Parathyroid adenoma (tissue), 2 donors: ENCODE data around the gene USF2.
"Not testable (repeated sequence)": the region's sequence is repeated elsewhere in the genome, so short reads cannot be mapped to it uniquely, and the experiment has no call there.

Experiments used
- H2AFZ ChIP-seq: fragments of 300-600 bp; sonication (generic); one replicate; pipeline ENCODE4 v1.7.0; 2017; ENCODE audit warnings: antibody characterized with exemption, mild to moderate bottlenecking
- H3K27ac ChIP-seq: fragments of 300-600 bp; sonication (generic); one replicate; pipeline ENCODE4 v1.7.0; 2017
- H3K27me3 ChIP-seq: fragments of 300-600 bp; sonication (generic); one replicate; pipeline ENCODE4 v1.7.0; 2017; ENCODE audit warnings: low read length; ENCODE audit not compliant: control insufficient read depth, insufficient read depth
- H3K36me3 ChIP-seq: fragments of 300-600 bp; sonication (generic); one replicate; pipeline ENCODE4 v1.7.0; 2017; ENCODE audit warnings: low read length; ENCODE audit not compliant: control insufficient read depth, insufficient read depth
- H3K4me1 ChIP-seq: fragments of 300-600 bp; sonication (generic); one replicate; pipeline ENCODE4 v1.7.0; 2017; ENCODE audit warnings: control low read depth
- H3K4me2 ChIP-seq: fragments of 300-600 bp; sonication (generic); one replicate; pipeline ENCODE4 v1.7.0; 2017; ENCODE audit warnings: low read length
- H3K4me3 ChIP-seq: fragments of 300-600 bp; sonication (generic); one replicate; pipeline ENCODE4 v1.7.0; 2017; ENCODE audit warnings: low read depth, low read length
- H3K79me2 ChIP-seq: fragments of 300-600 bp; sonication (generic); one replicate; pipeline ENCODE4 v1.7.0; 2017; ENCODE audit warnings: control low read depth
- H3K9ac ChIP-seq: fragments of 300-600 bp; sonication (generic); one replicate; pipeline ENCODE4 v1.7.0; 2017; ENCODE audit warnings: mild to moderate bottlenecking
- H3K9me3 ChIP-seq: fragments of 300-600 bp; sonication (generic); one replicate; pipeline ENCODE4 v1.7.0; 2017; ENCODE audit warnings: low read length; ENCODE audit not compliant: control insufficient read depth
- TF ChIP-seq, protein P1 (sequence below): fragments of 300-600 bp; sonication (generic); IDR thresholded peaks from one replicate; pipeline ENCODE4 v1.7.0; 2017; ENCODE audit warnings: antibody characterized with exemption, mild to moderate bottlenecking
- donor health status: primary hyperparathyroidism.

The USF2 gene

DNA sequence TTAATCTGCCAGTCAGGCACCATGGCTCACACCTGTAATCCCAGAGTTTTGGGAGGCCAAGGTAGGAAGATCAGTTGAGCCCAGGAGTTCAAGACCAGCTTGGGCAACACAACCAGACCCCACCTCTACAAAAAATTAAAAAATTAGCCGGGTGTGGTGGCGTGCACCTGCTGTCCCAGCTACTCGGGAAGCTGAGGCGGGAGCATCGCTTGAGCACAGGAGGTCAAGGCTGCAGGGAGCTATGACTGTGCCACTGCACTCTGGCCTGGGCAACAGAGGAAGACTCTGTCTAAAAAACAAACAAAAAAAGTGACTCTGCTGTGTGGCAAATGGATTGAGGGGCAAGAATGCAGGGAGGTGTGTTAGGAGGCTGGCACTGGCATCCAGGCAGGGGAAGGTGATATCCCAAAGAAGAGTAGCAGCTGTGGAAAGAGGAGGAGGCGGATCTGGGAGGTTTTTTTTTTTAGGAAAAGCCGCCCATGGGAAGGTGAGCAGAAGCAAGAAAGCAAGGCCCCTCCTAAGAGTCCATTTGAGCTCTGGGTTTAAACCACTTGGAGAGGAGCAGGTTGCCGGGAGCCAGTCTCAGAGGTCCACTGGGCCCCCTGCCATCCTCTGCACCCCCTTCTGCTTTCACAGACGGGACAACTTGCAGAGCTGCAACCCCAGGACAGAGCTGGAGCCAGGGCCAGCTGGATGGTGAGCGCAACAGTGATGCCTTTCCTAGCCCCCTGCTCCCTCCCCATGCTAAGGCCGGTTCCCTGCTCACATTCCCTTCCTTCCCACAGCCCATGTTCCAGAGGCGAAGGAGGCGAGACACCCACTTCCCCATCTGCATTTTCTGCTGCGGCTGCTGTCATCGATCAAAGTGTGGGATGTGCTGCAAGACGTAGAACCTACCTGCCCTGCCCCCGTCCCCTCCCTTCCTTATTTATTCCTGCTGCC, 15.7 kb downstream of the USF2 start:
- H3K4me1 ChIP-seq: no peaks in the 10 kb centered on the region
- no peak overlapping the region for H3K4me3 ChIP-seq
- H3K4me2 ChIP-seq: no peak overlapping the region
- no peaks in the 10 kb centered on the region for H3K36me3 ChIP-seq
- H3K9me3 ChIP-seq: no peaks in the 10 kb centered on the region
- H3K27me3 ChIP-seq: no peaks in the 10 kb centered on the region
- H3K79me2 ChIP-seq: no peaks in the 10 kb centered on the region
- H3K9ac ChIP-seq: no peak overlapping the region
- no peak overlapping the region for H3K27ac ChIP-seq
- TF ChIP-seq, protein P1, sequence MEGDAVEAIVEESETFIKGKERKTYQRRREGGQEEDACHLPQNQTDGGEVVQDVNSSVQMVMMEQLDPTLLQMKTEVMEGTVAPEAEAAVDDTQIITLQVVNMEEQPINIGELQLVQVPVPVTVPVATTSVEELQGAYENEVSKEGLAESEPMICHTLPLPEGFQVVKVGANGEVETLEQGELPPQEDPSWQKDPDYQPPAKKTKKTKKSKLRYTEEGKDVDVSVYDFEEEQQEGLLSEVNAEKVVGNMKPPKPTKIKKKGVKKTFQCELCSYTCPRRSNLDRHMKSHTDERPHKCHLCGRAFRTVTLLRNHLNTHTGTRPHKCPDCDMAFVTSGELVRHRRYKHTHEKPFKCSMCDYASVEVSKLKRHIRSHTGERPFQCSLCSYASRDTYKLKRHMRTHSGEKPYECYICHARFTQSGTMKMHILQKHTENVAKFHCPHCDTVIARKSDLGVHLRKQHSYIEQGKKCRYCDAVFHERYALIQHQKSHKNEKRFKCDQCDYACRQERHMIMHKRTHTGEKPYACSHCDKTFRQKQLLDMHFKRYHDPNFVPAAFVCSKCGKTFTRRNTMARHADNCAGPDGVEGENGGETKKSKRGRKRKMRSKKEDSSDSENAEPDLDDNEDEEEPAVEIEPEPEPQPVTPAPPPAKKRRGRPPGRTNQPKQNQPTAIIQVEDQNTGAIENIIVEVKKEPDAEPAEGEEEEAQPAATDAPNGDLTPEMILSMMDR: no peak
- H2AFZ ChIP-seq: no peak overlapping the region

DNA sequence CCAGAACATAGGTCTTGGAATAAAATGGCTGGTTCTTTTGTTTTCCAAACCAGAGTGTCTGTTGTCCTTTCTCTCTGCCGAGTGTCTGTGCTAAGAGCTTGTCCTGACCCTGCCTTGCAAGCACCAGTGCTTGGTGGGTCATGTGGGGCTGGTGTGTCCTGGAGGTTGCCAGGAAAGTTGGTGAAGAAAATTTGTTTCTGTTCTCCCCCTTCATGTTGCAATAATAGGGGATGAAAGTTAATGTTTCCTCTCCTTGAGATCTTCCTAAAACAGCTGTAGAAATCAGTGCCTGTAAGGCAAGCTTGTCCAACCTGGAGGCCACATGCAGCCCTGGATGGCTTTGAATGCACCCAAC, 16.3 kb downstream of the USF2 start:
- Histone ChIP-seq H3K4me3 (no peak overlapping the region), H3K79me2 (no peaks in the 10 kb centered on the region), H3K36me3 (no peaks in the 10 kb centered on the region), H2AFZ (no peak overlapping the region), H3K27me3 (no peaks in the 10 kb centered on the region), H3K4me1 (no peaks in the 10 kb centered on the region), H3K27ac (no peak overlapping the region), H3K9ac (no peak overlapping the region), H3K9me3 (no peaks in the 10 kb centered on the region), H3K4me2 (no peak overlapping the region)
- TF ChIP-seq, protein P1: no peak

DNA sequence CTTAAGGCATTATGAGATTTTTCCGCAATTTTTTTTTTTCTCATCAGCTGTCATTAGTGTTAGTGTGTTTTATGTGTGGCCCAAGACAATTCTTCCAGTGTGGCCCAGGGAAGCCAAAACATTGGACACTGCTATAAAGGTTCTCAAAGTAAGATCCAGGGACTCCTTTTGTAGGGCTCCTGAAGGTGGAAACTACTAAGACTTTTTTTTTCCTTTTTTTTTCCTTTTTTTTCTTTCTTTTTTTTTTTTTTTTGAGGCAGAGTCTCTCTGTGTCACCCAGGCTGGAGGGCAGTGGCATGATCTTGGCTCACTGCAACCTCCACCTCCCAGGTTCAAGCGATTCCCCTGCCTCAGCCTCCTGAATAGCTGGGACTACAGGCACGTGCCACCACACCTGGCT, 16.7 kb downstream of the USF2 start:
- not testable (repeated sequence) for H3K9me3 ChIP-seq, H3K27ac ChIP-seq, H3K4me1 ChIP-seq, H3K79me2 ChIP-seq, H3K9ac ChIP-seq, H2AFZ ChIP-seq, H3K27me3 ChIP-seq, H3K4me3 ChIP-seq, H3K36me3 ChIP-seq, H3K4me2 ChIP-seq

DNA sequence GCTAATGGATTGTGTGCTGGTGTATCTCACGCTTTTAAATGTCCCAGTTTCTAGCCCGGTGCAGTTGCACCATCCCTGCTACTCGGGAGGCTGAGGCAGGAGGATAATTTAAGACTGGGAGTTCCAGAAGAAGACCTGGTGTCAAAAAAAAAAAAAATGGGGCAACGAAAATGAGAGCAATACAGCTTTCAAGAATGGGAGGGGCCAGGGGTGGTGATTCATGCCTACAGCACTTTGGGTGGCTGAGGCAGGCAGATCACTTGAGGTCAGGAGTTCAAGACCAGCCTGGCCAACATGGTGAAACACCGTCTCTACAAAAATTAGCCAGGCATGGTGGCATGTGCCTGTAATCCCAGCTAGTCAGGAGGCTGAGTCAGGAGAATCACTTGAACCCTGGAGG, 17.3 kb downstream of the USF2 start:
- H3K27ac ChIP-seq, H3K36me3 ChIP-seq, H3K4me2 ChIP-seq, H3K27me3 ChIP-seq, H3K9ac ChIP-seq, H3K9me3 ChIP-seq, H3K4me1 ChIP-seq, H2AFZ ChIP-seq, H3K79me2 ChIP-seq, H3K4me3 ChIP-seq: not testable (repeated sequence)

DNA sequence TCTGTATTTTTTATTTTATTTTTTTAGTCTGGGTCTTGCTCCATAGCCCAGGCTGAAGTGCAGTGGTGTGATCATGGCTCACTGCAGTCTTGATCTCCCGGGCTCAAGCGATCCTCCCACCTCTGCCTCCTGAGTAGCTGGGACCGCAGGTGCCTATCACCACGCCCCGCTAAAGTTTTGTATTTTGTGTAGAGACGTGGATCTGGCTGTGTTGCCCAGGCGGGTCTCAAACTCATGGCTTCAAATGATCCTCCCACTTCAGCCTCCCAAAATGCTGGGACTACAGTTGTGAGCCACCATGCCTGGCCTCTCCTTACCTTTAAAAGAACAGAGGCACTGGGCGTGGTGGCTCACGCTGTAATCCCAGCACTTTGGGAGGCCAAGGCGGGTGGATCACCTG, 19.0 kb downstream of the USF2 start:
- Histone ChIP-seq H3K9me3 (no peaks in the 10 kb centered on the region), H2AFZ (no peak overlapping the region), H3K79me2 (no peaks in the 10 kb centered on the region), H3K4me3 (no peak overlapping the region), H3K4me2 (no peak overlapping the region), H3K36me3 (no peaks in the 10 kb centered on the region), H3K27ac (no peak overlapping the region), H3K27me3 (no peaks in the 10 kb centered on the region), H3K9ac (no peak overlapping the region), H3K4me1 (peaks cover 6% of the 10 kb centered on the region)
- TF ChIP-seq, protein P1: no peak

DNA sequence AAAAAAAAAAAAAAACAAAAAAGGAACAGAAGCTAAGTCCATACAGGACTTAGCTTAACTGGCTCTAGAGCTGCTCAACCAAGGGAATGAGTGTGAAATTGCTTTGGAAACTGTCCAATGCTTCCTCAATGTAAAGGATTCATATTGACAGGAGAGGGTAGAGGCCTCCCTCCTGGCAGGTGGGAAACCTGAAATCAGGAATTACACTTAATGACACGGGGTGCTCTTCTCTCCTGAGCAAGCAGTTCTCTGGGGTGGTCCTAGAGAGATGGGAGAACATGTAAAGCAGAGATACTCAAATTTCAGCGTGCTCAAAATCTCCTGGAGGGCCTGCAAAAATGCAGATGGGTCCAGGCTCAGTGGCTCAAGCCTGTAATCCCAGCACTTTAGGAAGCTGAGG, 19.6 kb downstream of the USF2 start:
- Histone ChIP-seq H3K27me3 (no peaks in the 10 kb centered on the region), H3K36me3 (no peaks in the 10 kb centered on the region), H3K27ac (no peak overlapping the region), H3K4me1 (peaks cover 6% of the 10 kb centered on the region), H3K4me3 (no peak overlapping the region), H3K9ac (no peak overlapping the region), H3K9me3 (no peaks in the 10 kb centered on the region), H3K4me2 (no peak overlapping the region), H2AFZ (no peak overlapping the region), H3K79me2 (no peaks in the 10 kb centered on the region)
- TF ChIP-seq, protein P1: no peak
